Right lobe of liver (tissue), 6 donors: ENCODE data around the gene VEGFD. TPM values are rescaled to one million over a fixed set of nuclear protein-coding genes. Genes with fewer than 3 reads are reported as not detected.

Experiments used
- ATAC-seq, 4 donors: fragments of 200-7000 bp; cut with Tn5 transposase; one replicate each; pipeline ENCODE4 v1.9.1; 2020; ENCODE audit warnings: mild to moderate bottlenecking in 4 of 4, moderate library complexity in 4 of 4
- DNase-seq, 3 donors: peaks; one replicate each; pipeline ENCODE4 v3.0.0-alpha.2; 2020
- H3K27ac ChIP-seq, 3 donors: fragments of 200-600 bp; one replicate each; pipeline ENCODE4 v1.8.0; 2022
- H3K27me3 ChIP-seq, 2 donors: fragments of 200-600 bp; one replicate each; pipeline ENCODE4 v1.8.0; 2022
- H3K36me3 ChIP-seq, 4 donors: fragments of 200-600 bp; sonication (generic) in 1 of 4; one replicate each; pipeline versions ENCODE4 v1.5.1 to v1.8.0; 2017 to 2022; ENCODE audit warnings: control low read depth in 1 of 4
- H3K4me1 ChIP-seq, 4 donors: fragments of 200-600 bp; sonication (generic) in 1 of 4; one replicate each; pipeline versions ENCODE4 v1.5.1 to v1.8.0; 2017 to 2022; ENCODE audit warnings: control low read depth in 1 of 4
- H3K4me3 ChIP-seq, 3 donors: fragments of 200-600 bp; one replicate each; pipeline ENCODE4 v1.8.0; 2022
- H3K9me3 ChIP-seq, 4 donors: fragments of 200-600 bp; sonication (generic) in 1 of 4; one replicate each; pipeline versions ENCODE4 v1.5.1 to v1.8.0; 2017 to 2022; ENCODE audit warnings: control low read depth in 1 of 4
- CTCF ChIP-seq, 4 donors: fragments of 200-600 bp in 3 of 4; fragments of 450-650 bp in 1 of 4; IDR thresholded peaks; one replicate each; pipeline versions ENCODE4 v1.5.1 to v1.8.0; 2016 to 2022; ENCODE audit warnings: antibody characterized with exemption in 4 of 4, mild to moderate bottlenecking in 2 of 4
- POLR2A ChIP-seq: fragments of 450-650 bp; IDR thresholded peaks from one replicate; pipeline ENCODE4 v1.6.1; 2017; ENCODE audit warnings: antibody characterized with exemption, mild to moderate bottlenecking
- WGBS: methylation state at CpG from one replicate; pipeline ENCODE4 v1.1.6; 2018; ENCODE audit warnings: low coverage, low lambda C conversion rate; ENCODE audit not compliant: insufficient coverage; ENCODE audit errors: missing lambda C conversion rate; 5-methylcytosine and 5-hydroxymethylcytosine counted together
- intact Hi-C, 2 donors: fragments of 100-400 bp; cut with DNase I; formaldehyde crosslinking; loops; one replicate each; pipeline versions ENCODE4 v1.11.2 to v1.14.1; 2022
- total RNA-seq, 6 experiments: library from RNA; depleted of rRNA in 2 of 6; stranded (reverse); fragments of >200 nt in 2 of 6; fragmentation: NEBNext Ultra II Directional in 3 of 6; extraction: Animal tissue kit (Norgen Biotek cat#: 25700) in 3 of 6; gene quantifications; one replicate each; pipeline versions ENCODE4 v1.1.0 to v1.2.4, GENCODE V29; 2016 to 2023
- donor health status: DM: no; HTN: yes; CAD: no.
- donor health status: DM: no; HTN: no; CAD: no.
- donor health status: DM: no; HTN: no; CAD: no.
- donor health status: DM: no; HTN: yes; CAD: no.
- donor health status: DM: no; HTN: yes; CAD: no.

The VEGFD gene
- total RNA-seq, 6 experiments from 2014 or later: 0.22 to 0.49 (median 0.33) TPM

GRCh38 chrX:15298201-15298600 lies 86.0 kb downstream of the VEGFD start:
- intact Hi-C loops: no loop called here
- Histone ChIP-seq H3K27ac (no peak overlapping the region), H3K9me3 (no peaks in the 10 kb centered on the region), H3K4me3 (no peak overlapping the region), H3K36me3 (no peaks in the 10 kb centered on the region), H3K4me1 (peaks cover 0 to 20% (median 3%) of the 10 kb centered on the region in 4 donors), H3K27me3 (no peaks in the 10 kb centered on the region)
- peak; percentile 10 to 43 (median 27) for ATAC-seq
- no peak for TF ChIP-seq CTCF (IDR thresholded peaks at IDR 0.05)
- no peak for TF ChIP-seq POLR2A
- no peak for DNase-seq
- 22% methylated on average over 2 of the region's 2 CpGs for WGBS

Other genes with a start within 250 kb of the VEGFD start
- gene ASB9, start 114.3 kb downstream of the VEGFD start, total RNA-seq: 1 to 10 TPM; 1.3 to 7.4 (median 3.5) TPM
- gene ASB11, start 68.8 kb downstream of the VEGFD start, total RNA-seq: not detected
- 10 to 100 TPM in 1 of 6 experiments, 1 to 10 TPM in 5; 4.8 to 12.5 (median 7.3) TPM for gene PIGA, start 48.9 kb downstream of the VEGFD start, total RNA-seq
- 10 to 100 TPM; 13.3 to 42.1 (median 23.1) TPM for gene PIR, start 108.9 kb upstream of the VEGFD start, total RNA-seq
- gene BMX, start 116.4 kb upstream of the VEGFD start, total RNA-seq: 1 to 10 TPM in 1 of 6 experiments, under 1 TPM in 5; 0.33 to 1.7 (median 0.45) TPM
- gene ACE2, start 216.5 kb upstream of the VEGFD start, total RNA-seq: 1 to 10 TPM in 4 of 6 experiments, under 1 TPM in 2; 0.92 to 8.7 (median 1.4) TPM